HAP-1 (cell line): ENCODE data around the gene MAN1A1.

Source experiments
- DNase-seq, 2 experiments: peaks; one replicate each; pipeline ENCODE4 v3.0.0-alpha.2; 2016 to 2020; ENCODE audit warnings: low spot score in 2 of 2
- H3K27me3 ChIP-seq: fragments of 250-450 bp; sonication (Bioruptor Pico); 2 replicates; pipeline ENCODE4 v1.5.1; 2020; ENCODE audit warnings: low read depth, mild to moderate bottlenecking, moderate library complexity
- H3K36me3 ChIP-seq: fragments of 250-450 bp; sonication (Bioruptor Pico); replicated peaks from 2 replicates; pipeline ENCODE4 v1.5.1; 2020; ENCODE audit warnings: mild to moderate bottlenecking
- H3K4me1 ChIP-seq: fragments of 250-450 bp; sonication (Bioruptor Pico); 2 replicates; pipeline ENCODE4 v1.5.1; 2020; ENCODE audit warnings: mild to moderate bottlenecking
- H3K4me3 ChIP-seq: fragments of 250-450 bp; sonication (Bioruptor Pico); 2 replicates; pipeline ENCODE4 v1.5.1; 2020; ENCODE audit warnings: mild to moderate bottlenecking, moderate library complexity
- H3K9me3 ChIP-seq: fragments of 250-450 bp; sonication (Bioruptor Pico); 2 replicates; pipeline ENCODE4 v1.5.1; 2020; ENCODE audit warnings: mild to moderate bottlenecking, moderate library complexity
- in situ Hi-C: fragments of 300-500 bp; cut with MboI; formaldehyde crosslinking; loops from 3 replicates; pipeline ENCODE4 v1.14.3; 2020; ENCODE audit warnings: low sequenced_read_pairs, inconsistent platforms, mixed read lengths

MAN1A1 gene

GRCh38 chr6:119133400-119133799 is 216.2 kb downstream of the MAN1A1 start:
- Histone ChIP-seq H3K4me1 (peaks cover 9% of the 10 kb centered on the region), H3K27me3 (no peaks in the 10 kb centered on the region), H3K9me3 (no peaks in the 10 kb centered on the region), H3K4me3 (no peak overlapping the region), H3K36me3 (no peaks in the 10 kb centered on the region)
- DNase-seq = no peak
- in situ Hi-C loops = loop anchor here (25.0 kb wide), 2 partner anchors 204 to 579 kb away; partner anchors contain the start of gene MAN1A1

- no peaks in the 10 kb centered on the region for H3K36me3 ChIP-seq
- peaks cover 9% of the 10 kb centered on the region for H3K4me1 ChIP-seq
- H3K4me3 ChIP-seq = no peak overlapping the region
- in situ Hi-C loops = loop anchor here (25.0 kb wide), 2 partner anchors 205 to 580 kb away; partner anchors contain the start of gene MAN1A1
- no peaks in the 10 kb centered on the region for H3K9me3 ChIP-seq
- DNase-seq = peak; percentile 43 to 79
- H3K27me3 ChIP-seq = no peaks in the 10 kb centered on the region
These were observed 217.1 kb downstream of the MAN1A1 start for GRCh38 chr6:119132261-119132981.

- no peaks in the 10 kb centered on the region for H3K36me3 ChIP-seq
- H3K9me3 ChIP-seq = no peaks in the 10 kb centered on the region; the same call in 1 of the 2 replicates
- H3K27me3 ChIP-seq = no peaks in the 10 kb centered on the region
- DNase-seq = no peak
- peaks cover 10% of the 10 kb centered on the region for H3K4me1 ChIP-seq
- H3K4me3 ChIP-seq = no peak overlapping the region
- in situ Hi-C loops = loop anchor here (25.0 kb wide), 2 partner anchors 207 to 582 kb away; partner anchors contain the start of gene MAN1A1
These were observed 219.5 kb downstream of the MAN1A1 start for GRCh38 chr6:119129968-119130484.

GRCh38 chr6:119129148-119129967 is 220.2 kb downstream of the MAN1A1 start:
- DNase-seq = peak; percentile 42 to 50
- peaks cover 16% of the 10 kb centered on the region for H3K4me1 ChIP-seq
- H3K36me3 ChIP-seq = no peaks in the 10 kb centered on the region
- H3K9me3 ChIP-seq = no peaks in the 10 kb centered on the region; the same call in 1 of the 2 replicates
- in situ Hi-C loops = loop anchor here (25.0 kb wide), 2 partner anchors 208 to 583 kb away; partner anchors contain the start of gene MAN1A1
- no peak overlapping the region for H3K4me3 ChIP-seq
- no peaks in the 10 kb centered on the region for H3K27me3 ChIP-seq

GRCh38 chr6:119128252-119128912 is 221.2 kb downstream of the MAN1A1 start:
- in situ Hi-C loops = loop anchor here (25.0 kb wide), 2 partner anchors 209 to 584 kb away; partner anchors contain the start of gene MAN1A1
- H3K4me3 ChIP-seq = no peak overlapping the region
- H3K9me3 ChIP-seq = no peaks in the 10 kb centered on the region; the same call in 1 of the 2 replicates

GRCh38 chr6:119127627-119128026 is 221.9 kb downstream of the MAN1A1 start:
- H3K9me3 ChIP-seq = no peaks in the 10 kb centered on the region; the same call in 1 of the 2 replicates
- no peaks in the 10 kb centered on the region for H3K27me3 ChIP-seq
- no peak overlapping the region for H3K4me3 ChIP-seq
- DNase-seq = no peak
- peaks cover 24% of the 10 kb centered on the region for H3K4me1 ChIP-seq
- in situ Hi-C loops = loop anchor here (25.0 kb wide), 2 partner anchors 210 to 585 kb away; partner anchors contain the start of gene MAN1A1
- no peaks in the 10 kb centered on the region for H3K36me3 ChIP-seq

More at GRCh38 chr6:119128252-119128912, 221.2 kb downstream of the MAN1A1 start:
- H3K36me3 ChIP-seq = no peaks in the 10 kb centered on the region
- DNase-seq = no peak
- H3K4me1 ChIP-seq = peaks cover 26% of the 10 kb centered on the region
- H3K27me3 ChIP-seq = no peaks in the 10 kb centered on the region
